ENCODE results near the gene MLLT10. TPM values are rescaled to one million over a fixed set of nuclear protein-coding genes. Genes with fewer than 3 reads are reported as not detected.
A peak's percentile ranks its signal among the peaks of the same experiment; 100 is the strongest.
"Not testable (repeated sequence)": the region's sequence is repeated elsewhere in the genome, so short reads cannot be mapped to it uniquely, and the experiment has no call there.

The MLLT10 gene
- total RNA-seq, 1 donor from 2014 or later: 61.3 TPM

DNA sequence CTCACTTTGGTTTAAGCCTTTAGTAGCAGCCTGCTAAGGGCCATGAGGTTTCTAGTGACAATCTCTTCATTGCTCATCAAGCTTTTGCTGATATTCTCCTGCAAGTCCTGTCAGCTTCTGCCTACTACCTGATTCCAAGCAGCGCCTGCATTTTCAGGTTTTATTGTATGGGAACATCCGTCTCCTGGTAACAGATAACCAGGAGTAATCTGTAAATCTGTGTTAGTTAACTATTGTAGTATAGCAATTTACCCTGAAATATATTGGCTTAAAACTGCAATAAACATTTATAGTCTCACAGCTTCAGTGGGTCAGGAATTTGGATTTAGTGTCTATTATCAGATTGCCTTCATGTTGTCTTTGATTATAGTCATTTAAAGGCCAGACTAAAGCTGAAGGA, 94.0 kb downstream of the MLLT10 start:
- Mint-ChIP-seq H3K36me3 (peaks cover 42% of the 10 kb centered on the region), H3K27me3 (ENCODE audit: insufficient read depth, low read depth) (no peaks in the 10 kb centered on the region), H3K27ac (no peak overlapping the region), H3K4me3 (no peak overlapping the region), H3K4me1 (no peaks in the 10 kb centered on the region), H3K9me3 (no peaks in the 10 kb centered on the region)
- H3K4me2 ChIP-seq: no peak overlapping the region
- DNase-seq (ENCODE audit: low spot score): no peak
- peaks cover 54% of the 10 kb centered on the region for H3K79me2 ChIP-seq (ENCODE audit: low read depth)
- peaks cover 6% of the 10 kb centered on the region for H4K20me1 ChIP-seq (ENCODE audit: low read depth)
- no peaks in the 10 kb centered on the region for H3K9me3 ChIP-seq (ENCODE audit: low read depth)
- H3K4me1 ChIP-seq: no peaks in the 10 kb centered on the region
- no peaks in the 10 kb centered on the region for H3K27me3 ChIP-seq
- no peak overlapping the region for H2AFZ ChIP-seq (replicated peaks)
- H3K4me3 ChIP-seq: no peak overlapping the region
- peaks cover 8% of the 10 kb centered on the region for H3K36me3 ChIP-seq
- H3F3A ChIP-seq (ENCODE audit: low read depth): peaks cover 4% of the 10 kb centered on the region
- no peak overlapping the region for H3K9ac ChIP-seq
- TF ChIP-seq, protein P1, sequence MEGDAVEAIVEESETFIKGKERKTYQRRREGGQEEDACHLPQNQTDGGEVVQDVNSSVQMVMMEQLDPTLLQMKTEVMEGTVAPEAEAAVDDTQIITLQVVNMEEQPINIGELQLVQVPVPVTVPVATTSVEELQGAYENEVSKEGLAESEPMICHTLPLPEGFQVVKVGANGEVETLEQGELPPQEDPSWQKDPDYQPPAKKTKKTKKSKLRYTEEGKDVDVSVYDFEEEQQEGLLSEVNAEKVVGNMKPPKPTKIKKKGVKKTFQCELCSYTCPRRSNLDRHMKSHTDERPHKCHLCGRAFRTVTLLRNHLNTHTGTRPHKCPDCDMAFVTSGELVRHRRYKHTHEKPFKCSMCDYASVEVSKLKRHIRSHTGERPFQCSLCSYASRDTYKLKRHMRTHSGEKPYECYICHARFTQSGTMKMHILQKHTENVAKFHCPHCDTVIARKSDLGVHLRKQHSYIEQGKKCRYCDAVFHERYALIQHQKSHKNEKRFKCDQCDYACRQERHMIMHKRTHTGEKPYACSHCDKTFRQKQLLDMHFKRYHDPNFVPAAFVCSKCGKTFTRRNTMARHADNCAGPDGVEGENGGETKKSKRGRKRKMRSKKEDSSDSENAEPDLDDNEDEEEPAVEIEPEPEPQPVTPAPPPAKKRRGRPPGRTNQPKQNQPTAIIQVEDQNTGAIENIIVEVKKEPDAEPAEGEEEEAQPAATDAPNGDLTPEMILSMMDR (IDR thresholded peaks at IDR 0.05): no peak
- TF ChIP-seq EZH2phosphoT487 (IDR thresholded peaks at IDR 0.05) (no peak), EZH2 (IDR thresholded peaks at IDR 0.05) (no peak)
- peak overlapping the region; percentile 41 for H3K27ac ChIP-seq

DNA sequence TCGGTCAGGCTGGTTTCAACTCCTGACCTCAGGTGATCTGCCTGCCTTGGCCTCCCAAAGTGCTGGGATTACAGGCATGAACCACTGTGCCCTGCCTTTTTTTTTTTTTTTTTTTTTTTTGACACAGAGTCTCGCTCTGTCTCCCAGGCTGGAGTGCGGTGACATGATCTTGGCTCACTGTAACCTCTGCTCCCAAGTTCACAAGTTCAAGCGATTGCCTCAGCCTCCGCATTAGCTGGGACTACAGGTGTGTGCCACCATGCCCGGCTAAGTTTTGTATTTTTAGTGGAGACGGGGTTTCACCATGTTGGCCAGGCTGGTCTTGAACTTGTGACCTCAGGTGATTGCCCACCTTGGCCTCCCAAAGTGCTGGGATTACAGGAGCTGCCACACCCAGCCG, 94.6 kb downstream of the MLLT10 start:
- not testable (repeated sequence) for H3F3A ChIP-seq (ENCODE audit: low read depth); H3K36me3 ChIP-seq; H3K4me3 ChIP-seq; H4K20me1 ChIP-seq (ENCODE audit: low read depth); H3K27ac Mint-ChIP-seq; H2AFZ ChIP-seq (replicated peaks); H3K9me3 ChIP-seq (ENCODE audit: low read depth); H3K27me3 Mint-ChIP-seq (ENCODE audit: insufficient read depth, low read depth); H3K4me2 ChIP-seq; DNase-seq (ENCODE audit: low spot score); H3K27me3 ChIP-seq; H3K4me3 Mint-ChIP-seq; H3K27ac ChIP-seq; H3K9me3 Mint-ChIP-seq; H3K4me1 ChIP-seq; H3K9ac ChIP-seq; H3K4me1 Mint-ChIP-seq
- H3K79me2 ChIP-seq (ENCODE audit: low read depth): peaks cover 54% of the 10 kb centered on the region
- peaks cover 41% of the 10 kb centered on the region for H3K36me3 Mint-ChIP-seq

DNA sequence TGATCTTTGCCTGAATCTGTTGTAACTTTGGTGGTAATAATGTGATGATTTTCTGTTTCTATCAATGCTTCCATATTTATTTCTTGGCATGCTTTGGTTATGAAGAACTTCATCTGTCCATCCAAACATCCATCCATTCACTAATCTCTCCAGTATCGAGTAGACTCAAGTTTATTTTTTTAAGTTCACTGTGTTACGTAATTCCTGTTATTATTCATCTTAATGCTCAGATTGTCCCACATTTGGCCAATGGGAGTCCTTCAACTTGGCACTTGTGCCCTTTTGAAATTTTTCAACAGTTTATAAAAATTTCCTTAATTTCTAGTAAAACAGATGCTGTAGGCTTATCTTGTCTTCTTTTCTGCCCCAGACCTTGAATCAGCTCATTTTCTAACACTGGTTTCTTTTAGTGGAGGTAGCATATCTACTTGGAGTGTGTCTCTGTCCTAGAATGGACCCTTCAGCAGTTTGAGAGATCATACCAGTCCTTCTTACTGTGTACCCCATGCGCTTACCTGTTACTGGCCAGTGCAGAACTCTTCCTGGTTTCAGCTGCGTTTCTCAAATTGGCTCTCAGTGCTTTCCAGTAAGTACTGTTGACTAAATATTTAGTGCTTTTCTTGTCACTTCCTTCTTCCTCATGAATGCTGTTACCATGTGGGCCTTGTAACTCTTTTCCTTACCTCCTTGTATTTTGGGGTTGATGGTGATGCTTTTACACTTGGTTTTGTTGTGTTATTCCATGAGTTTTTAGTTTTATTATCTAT, 100.8 kb downstream of the MLLT10 start:
- TF ChIP-seq EZH2 (IDR thresholded peaks at IDR 0.05) (no peak), EZH2phosphoT487 (IDR thresholded peaks at IDR 0.05) (no peak)
- TF ChIP-seq, protein P1 (IDR thresholded peaks at IDR 0.05): no peak
- Mint-ChIP-seq H3K9me3 (no peaks in the 10 kb centered on the region), H3K27me3 (ENCODE audit: insufficient read depth, low read depth) (no peaks in the 10 kb centered on the region), H3K27ac (no peak overlapping the region), H3K4me1 (peaks cover 19% of the 10 kb centered on the region), H3K36me3 (peaks cover 30% of the 10 kb centered on the region), H3K4me3 (no peak overlapping the region)
- Histone ChIP-seq H2AFZ (replicated peaks) (no peak overlapping the region), H3K9ac (no peak overlapping the region), H3K27me3 (no peaks in the 10 kb centered on the region), H3K9me3 (ENCODE audit: low read depth) (no peaks in the 10 kb centered on the region), H3F3A (ENCODE audit: low read depth) (peaks cover 27% of the 10 kb centered on the region), H3K36me3 (no peaks in the 10 kb centered on the region), H3K4me2 (no peak overlapping the region), H3K4me3 (no peak overlapping the region), H3K4me1 (peaks cover 22% of the 10 kb centered on the region), H4K20me1 (ENCODE audit: low read depth) (peaks cover 50% of the 10 kb centered on the region), H3K79me2 (ENCODE audit: low read depth) (peaks cover 77% of the 10 kb centered on the region), H3K27ac (no peak overlapping the region)
- DNase-seq (ENCODE audit: low spot score): no peak

DNA sequence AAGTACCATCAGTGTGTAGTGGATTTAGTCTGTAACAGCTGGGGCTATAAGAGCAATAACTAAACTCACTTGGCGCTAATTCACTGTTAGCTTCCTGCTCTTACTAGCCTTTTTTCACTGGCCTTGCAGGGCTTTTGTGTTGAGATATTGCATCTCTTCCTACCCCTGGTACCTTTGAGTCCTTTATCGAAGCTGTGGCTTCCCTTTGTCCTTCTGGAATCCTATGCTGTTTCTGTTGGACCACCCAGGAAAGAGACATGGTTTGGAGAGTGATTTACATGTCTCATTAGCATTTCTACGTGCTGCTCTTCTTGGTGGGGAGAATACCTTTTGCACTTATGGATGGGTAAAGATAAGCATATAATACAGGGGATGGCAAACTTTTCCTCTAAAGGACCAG, 103.8 kb downstream of the MLLT10 start:
- H3K27me3 ChIP-seq: no peaks in the 10 kb centered on the region

More for the DNA sequence above, 103.8 kb downstream of the MLLT10 start:
- DNase-seq (ENCODE audit: low spot score): peak; percentile 47
- no peak overlapping the region for H3K4me3 ChIP-seq
- H3K36me3 ChIP-seq: no peaks in the 10 kb centered on the region
- peaks cover 60% of the 10 kb centered on the region for H4K20me1 ChIP-seq (ENCODE audit: low read depth)
- H3K27ac ChIP-seq: peak overlapping the region; percentile 16
- H3K9me3 ChIP-seq (ENCODE audit: low read depth): no peaks in the 10 kb centered on the region
- Mint-ChIP-seq H3K36me3 (peaks cover 16% of the 10 kb centered on the region), H3K4me3 (no peak overlapping the region), H3K27me3 (ENCODE audit: insufficient read depth, low read depth) (no peaks in the 10 kb centered on the region), H3K9me3 (no peaks in the 10 kb centered on the region), H3K27ac (no peak overlapping the region), H3K4me1 (peaks cover 19% of the 10 kb centered on the region)
- peaks cover 33% of the 10 kb centered on the region for H3F3A ChIP-seq (ENCODE audit: low read depth)
- H3K4me2 ChIP-seq: no peak overlapping the region
- H3K4me1 ChIP-seq: peaks cover 24% of the 10 kb centered on the region
- TF ChIP-seq EZH2 (IDR thresholded peaks at IDR 0.05) (no peak), EZH2phosphoT487 (IDR thresholded peaks at IDR 0.05) (no peak)
- TF ChIP-seq, protein P1 (IDR thresholded peaks at IDR 0.05): no peak
- peaks cover 80% of the 10 kb centered on the region for H3K79me2 ChIP-seq (ENCODE audit: low read depth)
- H2AFZ ChIP-seq (replicated peaks): no peak overlapping the region
- no peak overlapping the region for H3K9ac ChIP-seq

Measured in neural progenitor cell (in vitro differentiated cells).